NCI-H748 (cell line): ENCODE results near the gene OSBPL1A.
"Not testable (repeated sequence)": the region's sequence is repeated elsewhere in the genome, so short reads cannot be mapped to it uniquely, and the experiment has no call there.

Source experiments
- DNase-seq: peaks from one replicate; lab custom pipeline; 2025; ENCODE audit not compliant: unreplicated experiment; lab: John Stamatoyannopoulos, UW

Gene OSBPL1A

DNA sequence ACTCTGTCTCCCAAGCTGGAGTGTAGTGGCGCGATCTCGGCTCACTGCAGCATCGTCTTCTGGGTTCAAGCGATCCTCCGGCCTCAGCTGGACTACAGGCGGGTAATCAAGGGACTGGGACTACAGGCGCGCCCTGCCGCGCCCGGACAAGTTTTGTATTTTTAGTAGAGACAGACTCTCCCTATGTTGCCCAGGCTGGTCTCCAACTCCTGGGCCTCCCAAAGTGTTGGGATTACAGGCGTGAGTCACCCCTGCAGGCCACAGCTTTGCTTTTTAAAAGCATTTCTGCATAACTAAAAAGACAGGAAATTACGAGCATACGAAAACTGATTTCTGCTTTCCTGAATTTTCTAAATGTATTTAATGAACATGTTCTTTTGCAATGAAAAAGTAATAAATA is 916 bp upstream of the OSBPL1A start:
- DNase-seq: no peak

DNA sequence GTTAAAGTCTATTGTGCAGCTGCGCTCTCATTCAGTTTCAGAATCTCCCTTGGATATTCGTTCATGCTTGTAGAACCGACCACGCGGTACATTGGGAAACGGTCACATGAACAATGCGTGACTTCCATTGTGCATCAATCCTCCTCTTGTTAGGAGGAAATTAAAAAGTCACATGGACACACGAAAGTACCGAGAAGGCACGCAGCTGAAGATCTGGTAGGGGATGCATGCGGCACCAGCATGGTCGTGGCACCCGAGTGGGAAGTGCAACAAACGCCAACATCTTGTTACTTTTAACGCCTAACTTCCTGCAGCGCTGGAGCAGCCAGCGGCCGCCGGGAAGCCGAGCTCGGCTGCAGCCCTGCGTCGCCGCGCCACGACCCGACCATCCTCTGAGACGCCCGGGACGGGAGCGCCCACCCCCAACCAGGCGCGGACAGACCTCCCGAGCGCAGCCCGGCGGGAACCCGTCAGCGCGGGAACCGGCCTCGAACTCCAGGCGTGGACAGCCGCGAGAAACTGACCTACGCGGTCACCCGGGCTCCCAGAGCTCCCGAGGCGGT is 412 bp downstream of the OSBPL1A start:
- DNase-seq: peak; percentile 84

DNA sequence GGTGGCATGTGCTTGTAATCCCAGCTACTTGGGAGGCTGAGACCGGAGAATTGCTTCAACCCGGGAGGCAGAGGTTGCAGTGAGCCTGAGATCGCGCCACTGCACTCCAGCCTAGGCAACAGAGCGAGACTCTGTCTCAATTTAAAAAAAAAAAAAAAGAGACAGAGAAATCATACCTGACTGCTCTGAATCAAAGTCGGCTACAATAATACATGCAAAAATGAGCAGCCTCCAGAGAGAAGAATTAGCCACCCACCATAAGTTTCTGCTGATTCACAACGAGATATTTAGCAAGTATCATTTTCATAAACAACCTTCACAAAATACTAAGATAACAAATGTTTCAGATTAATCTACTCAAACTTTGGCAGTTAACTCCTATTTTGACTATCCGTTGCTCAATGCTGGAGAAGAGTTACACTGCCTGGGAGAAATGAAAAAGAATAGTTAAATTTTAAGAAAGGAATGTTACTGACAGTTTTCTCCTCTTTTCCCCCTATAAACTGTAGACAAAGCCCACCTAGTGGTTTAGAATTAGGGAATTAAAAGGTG is 1.5 kb downstream of the OSBPL1A start:
- no peak for DNase-seq

GRCh38 chr18:24395049-24395795 is 2.4 kb downstream of the OSBPL1A start:
- DNase-seq: no peak

GRCh38 chr18:24388957-24389356 is 8.7 kb downstream of the OSBPL1A start:
- DNase-seq: no peak

DNA sequence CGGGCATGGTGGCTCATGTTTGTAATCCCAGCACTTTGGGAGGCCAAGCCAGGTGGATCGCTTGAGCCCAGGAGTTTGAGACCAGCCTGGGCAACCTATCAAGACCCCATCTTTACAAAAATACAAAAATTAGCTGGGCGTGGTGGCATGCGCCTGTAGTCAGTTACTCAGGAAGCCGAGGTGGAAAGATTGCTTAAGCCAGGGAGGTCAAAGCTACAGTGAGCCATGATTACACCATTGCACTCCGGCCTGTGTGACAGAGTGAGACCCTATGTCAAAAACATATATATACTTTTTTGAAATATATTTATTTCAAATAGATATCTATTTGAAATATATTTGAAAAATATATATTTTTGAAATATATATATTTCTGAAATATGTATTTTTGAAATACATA is 10.9 kb downstream of the OSBPL1A start:
- no peak for DNase-seq

DNA sequence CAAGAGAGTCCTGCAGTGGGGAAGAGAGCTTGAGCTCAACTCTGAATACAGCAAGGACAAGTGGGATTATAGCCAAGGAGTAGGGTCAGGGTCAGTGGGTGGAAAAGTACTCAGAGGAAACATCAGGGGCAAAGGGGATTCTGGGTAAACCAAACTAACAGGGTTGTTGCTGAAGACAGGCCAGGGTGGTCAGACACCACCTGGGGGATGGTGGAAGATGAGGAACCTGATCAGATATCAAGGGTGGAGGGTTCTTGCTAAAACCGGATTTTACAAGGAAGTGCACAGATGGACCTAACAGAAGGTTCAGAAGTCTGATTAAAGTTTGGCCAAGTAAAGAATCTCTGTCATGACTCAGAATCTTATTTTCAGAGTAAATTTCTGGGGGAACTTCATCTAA is 16.5 kb downstream of the OSBPL1A start:
- DNase-seq: no peak

DNA sequence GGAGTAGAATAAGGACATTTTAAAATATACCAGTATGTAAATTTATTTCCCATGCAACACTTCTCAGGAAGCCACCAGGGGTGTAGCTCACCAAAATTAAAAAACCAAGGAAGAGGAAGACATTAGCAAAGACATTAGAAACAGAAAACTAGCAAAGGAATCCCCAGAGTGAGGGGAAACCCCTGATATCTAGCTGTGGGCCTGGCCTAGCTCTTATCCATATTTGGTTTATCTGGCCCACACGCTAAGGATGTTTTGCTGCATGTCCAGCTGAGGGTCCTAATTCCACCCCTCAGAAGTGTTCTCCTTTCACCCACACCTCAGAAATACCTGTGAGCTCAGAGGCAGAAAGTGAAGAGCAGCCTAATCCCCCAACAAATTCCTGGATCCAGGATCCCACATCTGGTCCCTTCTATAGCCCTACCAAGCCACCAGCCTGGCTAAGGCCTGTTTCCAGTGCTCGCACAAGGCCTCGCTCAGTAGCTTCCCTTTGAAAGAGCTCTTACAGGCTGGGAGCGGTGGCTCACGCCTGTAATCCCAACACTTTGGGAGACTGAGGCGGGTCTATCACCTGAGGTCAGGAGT is 17.4 kb downstream of the OSBPL1A start:
- no peak for DNase-seq

- no peak for DNase-seq
Observed at GRCh38 chr18:24378598-24378997, 19.0 kb downstream of the OSBPL1A start.

DNA sequence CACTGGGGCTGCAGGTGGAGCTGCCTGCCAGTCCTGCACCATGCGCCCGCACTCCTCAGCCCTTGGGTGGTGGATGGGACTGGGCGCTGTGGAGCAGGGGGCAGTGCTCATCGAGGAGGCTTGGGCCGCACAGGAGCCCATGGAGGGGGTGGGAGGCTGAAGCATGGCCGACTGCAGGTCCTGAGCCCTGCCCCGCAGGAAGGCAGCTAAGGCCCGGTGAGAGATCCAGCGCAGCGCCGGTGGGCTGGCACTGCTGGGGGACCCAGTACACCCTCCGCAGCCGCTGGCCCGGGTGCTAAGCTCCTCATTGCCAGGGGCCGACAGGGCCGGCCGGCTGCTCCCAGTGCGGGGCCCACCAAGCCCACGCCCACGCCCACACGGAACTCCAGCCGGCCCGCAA is 21.1 kb downstream of the OSBPL1A start:
- DNase-seq: not testable (repeated sequence)

- DNase-seq: no peak
Observed at GRCh38 chr18:24373328-24373727, 24.3 kb downstream of the OSBPL1A start.

DNA sequence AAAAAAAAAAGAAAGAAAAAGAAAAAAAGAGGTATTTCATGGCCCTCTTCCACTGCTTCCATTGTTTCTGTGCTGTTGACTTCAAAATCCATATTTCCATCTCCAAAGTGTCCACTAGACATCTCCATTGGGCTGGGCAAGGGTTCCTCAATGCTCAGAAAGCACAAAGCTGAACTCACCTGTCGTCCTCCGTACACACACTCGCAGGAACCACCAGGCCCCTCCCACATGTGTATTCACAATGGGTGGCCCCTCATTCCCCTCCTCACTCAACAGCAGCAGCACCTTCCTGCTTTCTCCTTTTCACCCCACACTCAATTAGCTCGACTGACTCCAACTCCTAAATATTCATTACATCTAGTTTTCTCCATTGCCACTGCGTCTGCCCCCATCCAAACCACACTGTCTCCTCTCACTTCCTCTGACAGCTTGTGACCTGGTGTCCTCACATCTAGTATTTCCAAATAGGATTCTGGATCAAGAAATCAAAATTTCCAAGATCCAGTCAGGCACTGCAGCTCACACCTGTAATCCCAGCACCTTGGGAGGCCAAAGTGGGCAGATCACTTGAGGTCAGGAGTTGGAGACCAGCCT is 25.2 kb downstream of the OSBPL1A start:
- DNase-seq: no peak

- DNase-seq: no peak
Observed at GRCh38 chr18:24370120-24370519, 27.5 kb downstream of the OSBPL1A start.

- no peak for DNase-seq
Observed at GRCh38 chr18:24369426-24369825, 28.2 kb downstream of the OSBPL1A start.

DNA sequence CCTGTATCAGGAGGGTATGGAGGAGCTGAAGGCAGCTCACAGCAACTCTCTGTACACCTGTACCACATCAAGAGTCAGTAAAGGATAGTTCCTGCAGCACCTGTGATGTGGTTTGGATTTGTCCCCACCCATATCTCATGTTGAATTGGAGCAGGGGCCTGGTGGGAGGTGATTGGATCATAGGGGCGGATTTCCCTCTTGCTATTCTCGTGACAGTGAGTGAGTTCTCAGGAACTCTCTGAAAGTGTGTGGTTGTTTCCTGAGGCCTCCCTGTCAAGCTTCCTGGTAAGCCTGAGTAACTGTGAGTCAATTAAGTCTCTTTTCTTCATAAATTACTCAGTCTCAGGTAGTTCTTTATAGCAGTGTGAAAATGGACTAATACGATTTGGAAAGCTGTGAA is 28.9 kb downstream of the OSBPL1A start:
- DNase-seq: no peak

DNA sequence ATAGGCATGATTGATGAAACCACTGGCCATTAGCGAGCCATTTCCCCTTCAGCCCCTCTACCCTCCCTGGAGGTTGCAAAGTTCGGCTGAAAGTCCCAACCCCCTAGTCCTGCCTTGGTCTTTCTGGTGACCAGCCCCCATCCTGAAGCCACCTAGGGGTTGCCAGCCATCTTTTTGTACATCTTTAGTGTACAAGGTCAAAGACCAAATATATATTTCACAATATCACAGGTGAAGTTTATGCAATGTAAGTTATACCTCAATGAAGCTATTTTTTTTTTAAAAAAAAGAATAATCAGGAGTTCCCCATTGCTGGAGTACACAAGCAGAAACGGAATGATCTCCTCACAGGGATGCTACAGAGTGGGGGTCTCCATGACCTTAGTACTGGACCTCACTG is 31.3 kb downstream of the OSBPL1A start:
- no peak for DNase-seq

DNA sequence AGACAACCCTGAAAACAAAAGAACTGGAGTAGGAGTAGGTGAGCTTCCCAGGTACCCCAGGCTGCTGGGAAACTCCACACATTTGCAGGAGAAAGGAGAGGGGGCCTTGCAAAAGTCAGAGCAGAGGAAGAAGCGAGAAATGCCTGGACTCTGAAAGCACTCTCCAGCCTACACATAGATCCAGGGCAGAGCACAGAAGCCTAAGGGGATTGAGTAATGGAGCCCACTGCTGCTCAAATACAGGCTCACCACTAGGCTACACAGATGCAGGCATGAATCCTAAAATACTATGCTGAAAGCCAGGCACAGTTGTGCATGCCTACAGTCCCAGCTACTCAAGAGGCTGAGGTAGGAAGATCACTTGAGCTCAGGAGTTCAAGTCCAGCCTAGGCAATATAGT is 33.4 kb downstream of the OSBPL1A start:
- no peak for DNase-seq

DNA sequence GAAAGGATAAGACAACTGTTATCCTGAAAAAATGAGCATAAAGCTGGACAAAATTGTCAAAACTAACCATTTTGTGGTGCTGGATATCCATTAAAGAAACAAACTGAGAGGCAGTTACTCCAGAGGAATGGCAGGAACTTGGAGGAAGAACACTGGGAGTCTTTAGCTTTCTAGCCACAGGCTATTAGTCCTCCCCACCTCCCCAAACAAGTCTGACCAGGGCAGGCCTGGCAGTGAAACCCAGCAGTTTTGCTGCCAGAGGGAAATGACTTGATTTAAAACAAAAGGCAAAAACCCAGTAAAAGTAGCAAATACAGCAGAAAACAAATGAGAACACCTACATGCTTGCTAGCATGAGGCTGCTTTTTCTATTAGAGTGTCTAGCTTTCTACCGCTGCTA is 34.9 kb downstream of the OSBPL1A start:
- no peak for DNase-seq

GRCh38 chr18:24359787-24360530 is 37.7 kb downstream of the OSBPL1A start:
- DNase-seq: peak; percentile 79

DNA sequence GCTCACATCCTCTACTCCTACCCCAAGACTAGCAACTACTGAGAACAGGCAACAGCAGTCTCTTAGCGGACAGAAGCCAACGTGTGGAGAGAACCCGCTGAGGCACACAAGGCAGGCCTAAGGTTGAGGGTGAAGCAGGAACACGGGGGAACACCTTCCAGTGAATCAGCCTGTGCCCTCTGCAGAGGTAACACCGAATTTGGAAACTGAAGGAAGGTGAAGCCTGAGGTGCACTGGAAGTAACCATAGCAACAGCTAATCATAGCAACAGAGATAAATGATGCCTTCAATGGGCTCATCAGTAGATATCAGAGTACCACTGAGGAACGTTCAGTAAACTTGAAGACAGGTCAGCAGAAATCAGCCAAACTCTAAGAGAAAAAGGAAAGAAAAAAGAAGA is 43.3 kb downstream of the OSBPL1A start:
- DNase-seq: peak; percentile 40

- no peak for DNase-seq
Observed at GRCh38 chr18:24346254-24346653, 51.4 kb downstream of the OSBPL1A start.
